ENCODE data around the gene CEBPA.
"Not testable (repeated sequence)": the region's sequence is repeated elsewhere in the genome, so short reads cannot be mapped to it uniquely, and the experiment has no call there.

Gene CEBPA

GRCh38 chr19:33299051-33299688 lies 3.2 kb downstream of the CEBPA start:
- DNase-seq, result no peak

- DNase-seq, result no peak
Measured at GRCh38 chr19:33298146-33298911, 4.0 kb downstream of the CEBPA start.

GRCh38 chr19:33297401-33298145 lies 4.8 kb downstream of the CEBPA start:
- DNase-seq, result no peak

GRCh38 chr19:33296488-33296971 lies 5.8 kb downstream of the CEBPA start:
- DNase-seq, result no peak

GRCh38 chr19:33295621-33296487 lies 6.5 kb downstream of the CEBPA start:
- no peak for DNase-seq

- not testable (repeated sequence) for DNase-seq
Measured at GRCh38 chr19:33295046-33295445, 7.3 kb downstream of the CEBPA start.

- no peak for DNase-seq
Measured at GRCh38 chr19:33294058-33294798, 8.1 kb downstream of the CEBPA start.

- DNase-seq, result no peak
Measured at GRCh38 chr19:33293255-33294057, 8.9 kb downstream of the CEBPA start.

GRCh38 chr19:33292595-33293254 lies 9.6 kb downstream of the CEBPA start:
- no peak for DNase-seq

- DNase-seq, result no peak
Measured at GRCh38 chr19:33291623-33292534, 10.5 kb downstream of the CEBPA start.

GRCh38 chr19:33290956-33291622 lies 11.2 kb downstream of the CEBPA start:
- no peak for DNase-seq

- no peak for DNase-seq
Measured at GRCh38 chr19:33290082-33290815, 12.1 kb downstream of the CEBPA start.

- no peak for DNase-seq
Measured at GRCh38 chr19:33289261-33289660, 13.1 kb downstream of the CEBPA start.

GRCh38 chr19:33288666-33289065 lies 13.7 kb downstream of the CEBPA start:
- DNase-seq, result no peak

- no peak for DNase-seq
Measured at GRCh38 chr19:33287927-33288326, 14.4 kb downstream of the CEBPA start.

GRCh38 chr19:33287438-33287837 lies 14.9 kb downstream of the CEBPA start:
- no peak for DNase-seq

- no peak for DNase-seq
Measured at GRCh38 chr19:33286899-33287298, 15.4 kb downstream of the CEBPA start.

GRCh38 chr19:33285441-33285927 lies 16.9 kb downstream of the CEBPA start:
- no peak for DNase-seq
